GM21619 (cell line): ENCODE data around the gene ELP4.

Source experiments
- ATAC-seq: cut with Tn5 transposase; IDR thresholded peaks from one replicate; pipeline ENCODE4 v1.9.1; 2021; ENCODE audit not compliant: unreplicated experiment

Gene ELP4

DNA sequence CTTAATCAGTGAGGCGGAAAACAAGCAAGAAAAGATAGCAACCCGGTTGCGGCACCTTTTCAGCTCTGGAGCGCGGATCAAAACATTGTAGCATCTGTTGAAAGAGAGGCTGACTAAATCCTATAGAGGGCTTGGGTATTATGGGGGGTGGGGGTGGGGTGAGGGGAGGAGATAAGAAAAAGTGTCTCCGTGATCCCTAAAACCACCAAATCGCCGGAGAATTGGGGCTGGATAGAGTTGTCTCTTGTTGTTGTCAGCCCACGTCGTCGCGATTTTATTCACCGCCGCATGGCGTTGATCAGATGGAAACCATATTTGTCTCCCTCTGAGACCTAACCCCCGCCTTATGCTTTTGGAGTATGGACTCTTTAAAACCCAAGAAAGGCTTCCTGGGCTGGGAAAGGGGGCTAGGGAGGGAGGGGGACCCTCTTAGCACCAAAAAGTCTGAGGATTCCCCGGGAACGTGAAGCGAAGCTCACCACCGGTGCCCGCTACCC lies 288.5 kb downstream of the ELP4 start:
- no peak for ATAC-seq

DNA sequence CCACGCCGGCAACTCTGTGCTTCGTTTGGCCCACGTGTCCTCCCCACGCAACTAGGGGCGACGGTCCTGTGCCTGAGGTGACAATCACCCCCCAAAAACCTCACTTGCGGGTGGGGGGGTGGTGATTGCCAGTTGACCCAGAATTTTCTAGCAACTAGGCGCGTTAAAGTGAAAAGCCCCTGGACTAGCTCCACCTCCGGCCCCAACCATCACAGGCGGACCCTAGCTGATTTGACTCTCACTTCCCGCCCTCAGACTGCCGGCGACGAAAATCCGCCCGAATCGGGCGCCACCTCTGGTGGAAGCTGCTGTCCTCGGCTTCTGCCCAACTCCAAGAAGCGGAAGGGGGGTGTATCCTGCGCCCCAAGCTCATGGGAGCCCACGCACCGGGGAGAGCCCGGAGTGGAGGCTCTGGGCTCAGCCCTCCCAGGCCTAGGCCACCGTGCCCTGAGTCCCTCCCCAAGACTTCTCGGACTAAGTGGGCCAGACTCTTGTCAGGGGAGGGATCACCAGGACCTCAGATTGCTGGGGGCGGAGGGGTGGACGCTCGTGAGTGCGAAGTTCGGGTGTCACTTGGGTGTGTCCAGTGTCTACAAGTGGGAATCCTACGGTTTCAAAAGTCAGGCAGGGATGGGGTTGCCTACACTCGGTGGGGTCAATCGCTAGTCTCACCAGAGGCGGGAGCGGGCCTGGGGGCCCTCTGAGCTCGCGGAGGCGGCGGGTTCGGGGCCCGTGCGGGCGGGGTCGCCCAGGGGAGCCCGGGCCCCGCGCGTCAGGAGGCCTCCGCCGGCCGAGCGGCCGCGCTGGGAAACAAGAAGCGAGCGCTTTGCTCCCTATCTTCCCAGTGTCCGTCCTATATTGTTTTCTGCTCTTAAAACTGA lies 289.2 kb downstream of the ELP4 start:
- ATAC-seq = no peak

DNA sequence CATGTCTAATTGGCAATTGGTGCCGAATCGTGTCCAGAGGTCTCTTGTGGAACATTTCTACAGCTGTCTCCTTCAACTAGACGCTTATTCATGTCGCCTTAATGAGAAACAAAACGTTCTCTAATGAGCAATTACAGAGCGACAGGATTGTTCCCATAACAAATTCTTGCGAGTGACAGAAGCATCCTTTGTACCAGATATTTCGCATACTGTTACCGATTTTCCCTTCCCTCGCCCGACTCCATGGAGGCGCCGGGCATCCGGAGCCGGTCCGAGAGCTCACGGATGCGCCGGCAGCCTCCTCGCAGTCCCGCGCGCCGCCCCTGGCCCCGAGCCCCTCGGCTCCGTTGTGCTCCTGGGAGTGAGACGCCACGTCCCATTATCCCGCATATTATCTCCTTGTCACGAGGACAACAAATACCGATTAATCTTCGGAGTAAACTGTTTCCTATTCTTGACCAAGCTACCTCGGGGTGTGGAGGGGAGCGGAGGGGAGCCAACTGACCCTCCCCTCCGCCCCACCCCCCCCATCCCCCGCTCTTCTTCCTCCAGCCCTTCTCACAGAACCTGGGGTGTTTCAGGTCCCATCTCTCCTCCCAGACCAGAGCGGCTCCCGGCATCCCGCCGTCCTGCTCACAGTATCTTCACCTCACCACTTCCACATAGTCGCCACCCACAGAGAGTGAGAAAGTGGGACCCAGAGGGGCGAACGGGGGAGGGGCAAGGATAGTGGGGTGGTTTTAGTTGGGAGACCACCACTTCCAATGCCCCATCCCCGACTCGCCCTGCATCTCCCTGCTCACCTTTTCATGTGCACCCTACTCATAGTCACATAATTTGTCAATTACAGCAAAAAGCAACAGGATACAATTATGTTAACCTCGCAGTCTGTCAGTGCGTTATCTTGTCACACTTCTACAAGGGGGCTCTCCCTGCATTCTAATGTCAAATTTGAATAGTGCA lies 290.1 kb downstream of the ELP4 start:
- no peak for ATAC-seq

DNA sequence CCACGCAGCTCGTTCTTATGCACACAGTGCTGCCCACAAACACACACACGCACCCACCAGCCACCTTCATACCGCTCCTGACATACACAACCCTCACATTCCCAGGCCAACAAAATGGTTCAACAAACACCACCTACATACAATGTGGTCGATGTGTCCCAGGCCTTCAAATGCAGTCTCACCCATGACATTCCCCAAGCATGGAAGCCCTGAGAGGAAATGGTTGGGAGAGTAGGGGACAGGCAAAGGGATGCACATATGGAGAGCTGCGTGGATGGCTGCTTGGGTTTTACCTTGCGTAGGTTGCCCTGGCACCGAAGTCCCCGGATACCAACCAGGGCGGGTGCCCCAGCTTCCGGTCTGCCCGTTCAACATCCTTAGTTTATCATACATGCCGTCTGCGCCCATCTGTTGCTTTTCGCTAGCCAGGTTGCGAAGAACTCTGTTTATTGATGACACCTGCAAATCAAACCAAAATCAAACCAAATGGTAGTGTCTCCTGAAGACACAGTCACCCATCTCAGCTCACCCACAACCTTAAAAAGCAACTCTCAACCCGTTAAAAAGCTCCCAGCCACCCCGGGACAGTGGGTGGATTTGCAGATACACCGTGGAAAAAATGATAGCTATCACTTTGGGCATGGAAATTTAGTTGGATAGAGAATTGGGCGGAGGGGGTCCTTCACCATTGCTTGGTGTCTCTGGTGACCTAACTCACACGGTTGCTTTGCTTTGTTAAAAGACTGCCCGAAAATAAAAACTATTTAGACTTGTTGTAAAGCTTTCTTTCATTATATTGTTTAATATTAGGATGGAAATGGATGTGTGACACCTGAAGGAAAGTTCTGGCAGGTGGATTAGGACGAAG lies 291.1 kb downstream of the ELP4 start:
- ATAC-seq = no peak

DNA sequence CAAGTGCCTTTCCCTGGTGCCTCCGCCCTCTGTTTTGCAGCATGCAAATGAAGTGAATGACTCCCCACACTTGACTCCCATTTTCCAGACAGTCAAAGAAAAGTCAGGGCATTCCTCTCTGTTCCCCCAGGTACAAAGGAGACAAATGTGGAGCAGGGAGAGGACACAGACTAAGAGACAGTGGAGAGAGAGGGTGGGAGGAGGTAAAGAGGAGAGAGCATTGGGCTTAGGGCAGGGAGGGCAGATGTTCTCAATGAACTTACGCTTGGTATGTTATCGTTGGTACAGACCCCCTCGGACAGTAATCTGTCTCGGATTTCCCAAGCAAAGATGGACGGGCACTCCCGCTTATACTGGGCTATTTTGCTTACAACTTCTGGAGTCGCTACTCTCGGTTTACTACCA lies 291.7 kb downstream of the ELP4 start:
- ATAC-seq = no peak

DNA sequence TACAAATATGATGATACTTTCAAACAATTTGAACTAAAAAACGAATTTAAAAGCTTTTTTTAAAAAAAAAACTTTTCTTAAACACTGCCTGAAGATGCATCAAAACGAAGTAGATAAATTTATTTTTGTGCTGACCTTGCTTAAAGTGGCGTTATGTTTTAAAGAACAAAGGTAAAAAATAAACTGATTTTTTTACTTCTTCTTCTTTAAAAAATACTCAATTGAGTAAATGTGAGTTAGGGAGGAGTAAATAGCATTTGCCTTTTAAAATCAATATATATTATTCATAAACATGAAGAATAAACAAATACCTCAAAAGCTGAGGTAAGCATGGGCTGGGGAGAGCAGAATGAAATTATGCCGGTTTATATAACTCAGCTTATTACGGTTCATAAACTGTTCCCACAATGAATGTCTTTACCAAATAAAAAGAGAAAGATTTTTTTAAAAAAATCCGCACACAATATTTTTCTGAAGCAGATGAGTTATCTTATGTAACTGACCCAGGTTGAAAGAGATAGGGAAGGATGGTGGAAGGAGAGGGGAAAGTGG lies 292.5 kb downstream of the ELP4 start:
- ATAC-seq = no peak

DNA sequence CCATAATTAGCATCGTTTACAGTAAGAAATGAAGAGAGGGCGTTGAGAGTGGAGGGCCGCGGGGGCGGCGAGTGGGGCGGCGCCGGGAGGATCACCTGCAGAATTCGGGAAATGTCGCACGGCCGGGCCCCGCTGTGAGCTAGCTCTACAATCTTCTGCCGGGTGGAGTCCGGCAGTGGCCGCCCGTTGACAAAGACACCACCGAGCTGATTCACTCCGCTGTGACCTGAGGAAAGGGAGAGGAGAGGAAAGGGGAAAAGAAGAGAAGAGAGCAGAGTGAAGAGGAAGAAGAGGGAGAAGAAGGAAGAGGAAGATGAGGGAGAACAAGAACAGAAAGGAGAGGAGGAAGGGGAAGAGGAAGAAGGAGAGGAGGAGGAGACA lies 293.0 kb downstream of the ELP4 start:
- no peak for ATAC-seq

DNA sequence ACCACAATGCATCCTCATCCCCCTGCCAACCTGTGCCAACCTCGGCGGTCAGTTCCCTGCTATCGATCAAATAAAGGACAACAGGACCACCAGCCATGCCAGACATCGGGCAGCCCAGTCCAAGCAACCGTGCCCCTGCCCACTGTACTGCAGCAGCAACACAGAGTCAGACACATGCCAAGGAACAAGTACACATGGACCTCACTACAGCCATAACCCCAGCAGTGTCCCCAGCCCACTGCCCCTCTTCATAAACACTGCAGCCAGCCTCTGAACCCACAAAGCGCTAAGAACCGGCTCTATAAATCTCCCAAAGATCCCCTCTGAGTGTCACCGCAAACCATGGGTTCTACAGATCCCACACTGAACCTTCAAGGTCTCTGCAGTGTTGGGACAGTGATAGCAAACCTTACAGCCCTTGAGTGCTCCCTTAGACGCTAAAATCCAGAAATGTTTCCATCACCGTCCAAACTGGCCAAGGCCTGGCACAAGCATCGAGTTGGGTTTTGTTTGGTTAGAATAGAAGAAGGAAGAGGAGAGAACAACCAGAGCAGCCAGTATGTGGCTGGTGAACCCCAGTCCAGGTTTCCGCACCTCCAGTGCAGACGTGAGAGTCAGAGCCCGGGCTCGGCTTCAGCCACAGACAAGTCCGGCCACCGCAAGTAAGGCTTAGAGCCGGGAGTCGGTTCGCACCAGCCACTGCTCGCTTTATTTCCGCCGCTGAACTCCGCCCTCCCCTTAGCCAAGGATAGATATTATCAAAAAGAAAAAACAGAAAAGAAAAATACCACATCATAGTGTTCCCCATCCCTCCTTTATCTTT lies 293.6 kb downstream of the ELP4 start:
- no peak for ATAC-seq

DNA sequence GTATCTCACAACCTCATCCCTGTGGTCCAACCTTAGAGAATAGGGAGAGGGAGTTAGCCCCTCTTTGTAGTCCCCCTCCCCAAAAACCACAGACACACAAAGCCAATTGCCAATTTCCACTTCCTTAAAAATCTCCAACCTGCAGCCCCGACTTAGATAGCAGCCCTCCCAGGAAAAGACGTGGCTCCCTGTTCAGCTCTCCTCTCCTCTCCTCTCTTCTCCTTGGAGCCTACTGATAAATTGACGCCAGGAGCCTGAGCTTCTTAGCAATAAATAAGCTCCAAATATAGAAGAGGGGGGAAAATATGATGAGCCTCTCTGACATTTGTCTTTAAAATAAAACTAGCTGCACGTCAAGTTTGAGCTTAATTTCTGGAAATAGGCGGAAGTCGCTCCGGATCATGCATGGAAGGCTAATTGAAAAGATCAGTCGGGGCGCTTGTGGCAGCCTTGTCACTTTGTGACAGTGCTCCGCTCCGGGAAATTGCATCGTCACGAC lies 294.3 kb downstream of the ELP4 start:
- no peak for ATAC-seq

DNA sequence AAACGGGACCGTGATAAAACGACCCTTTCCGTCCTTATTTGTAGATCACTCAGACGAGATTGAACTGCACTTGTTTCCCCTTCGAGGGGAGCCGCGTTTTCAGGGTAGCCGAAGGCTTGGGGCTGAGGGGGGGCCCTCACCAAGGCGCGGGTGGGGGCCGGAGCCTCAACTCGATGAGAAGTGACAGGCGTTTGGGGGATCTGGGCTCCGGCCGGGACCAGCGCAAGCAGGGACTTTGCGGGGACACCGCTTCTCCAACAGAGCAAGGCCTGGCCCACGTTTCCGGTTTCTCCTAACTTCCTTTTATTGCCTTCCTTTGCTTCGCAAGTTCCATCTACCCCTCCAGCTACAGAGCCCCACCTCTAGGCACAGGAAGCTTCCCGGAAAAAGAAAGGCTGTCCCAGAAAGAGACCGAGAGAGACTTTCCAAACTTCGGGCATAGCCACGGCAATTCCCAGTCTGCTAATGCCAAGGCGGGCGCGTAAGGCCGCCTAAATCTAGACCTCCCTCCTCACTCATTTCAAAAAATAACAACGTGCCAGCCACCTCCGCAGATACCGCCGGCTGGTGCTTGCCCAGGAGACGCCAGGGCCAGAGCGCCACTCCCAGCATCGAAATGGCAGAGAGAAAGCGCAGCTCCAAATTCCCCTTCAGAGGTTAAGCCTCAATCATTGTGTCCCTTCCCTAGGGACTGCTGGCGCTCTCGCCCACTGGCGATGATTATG lies 294.9 kb downstream of the ELP4 start:
- ATAC-seq = no peak

DNA sequence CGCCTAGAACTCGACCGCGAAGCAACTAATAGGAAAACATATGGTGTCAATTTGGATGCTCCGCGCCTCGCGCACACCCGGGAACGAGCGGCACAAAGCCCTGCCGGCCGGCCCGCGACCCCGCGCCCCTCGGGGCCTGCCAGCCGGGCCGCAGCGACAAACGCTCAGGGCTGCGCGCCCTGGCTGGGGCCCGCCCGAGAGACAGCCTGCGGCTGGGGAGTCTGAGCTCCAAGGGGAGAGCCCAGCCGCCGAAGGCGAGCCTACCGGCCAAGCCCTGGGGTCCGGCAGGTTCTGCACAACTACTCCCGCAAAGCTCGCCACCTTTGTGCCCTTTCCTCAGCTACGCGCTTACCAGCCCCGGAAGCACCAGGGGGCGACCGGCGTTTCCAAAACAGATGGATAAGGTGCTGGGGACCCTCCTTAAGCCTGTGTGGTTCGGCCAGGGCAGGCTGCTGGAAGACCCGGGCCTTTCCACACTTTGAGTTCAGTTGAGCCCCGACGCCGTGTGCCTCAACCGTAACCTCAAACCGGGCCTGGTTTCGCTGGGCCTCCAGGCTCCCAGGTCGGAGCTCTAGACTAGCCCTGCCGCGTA lies 295.6 kb downstream of the ELP4 start:
- no peak for ATAC-seq

DNA sequence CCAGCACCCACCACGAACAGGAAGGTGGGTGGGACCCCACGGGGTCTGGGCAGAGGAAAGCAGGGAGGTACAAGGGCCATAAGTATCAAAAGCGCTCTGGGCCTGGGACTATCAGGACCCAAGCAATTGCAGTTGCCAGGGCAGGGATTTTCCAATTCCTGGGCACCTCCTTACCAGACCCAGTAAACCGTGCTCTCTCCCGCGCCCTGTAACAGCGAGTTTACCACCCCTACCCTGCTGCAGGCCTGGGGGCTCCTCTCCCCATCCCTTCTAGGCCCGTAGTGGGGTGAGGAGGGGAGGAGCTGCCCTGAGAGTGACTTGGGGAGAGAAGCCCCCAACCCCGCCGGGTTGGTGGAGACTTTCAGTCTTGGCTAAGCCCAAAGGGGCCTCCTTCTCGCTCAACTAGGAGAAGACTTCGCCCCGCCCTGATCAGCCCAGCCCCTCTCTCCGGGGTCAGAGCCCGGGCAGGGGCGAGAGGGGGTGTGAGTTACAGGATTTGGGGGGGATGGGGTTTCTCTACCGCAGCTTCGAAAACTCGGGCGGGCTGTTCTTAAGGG lies 296.1 kb downstream of the ELP4 start:
- ATAC-seq = no peak

DNA sequence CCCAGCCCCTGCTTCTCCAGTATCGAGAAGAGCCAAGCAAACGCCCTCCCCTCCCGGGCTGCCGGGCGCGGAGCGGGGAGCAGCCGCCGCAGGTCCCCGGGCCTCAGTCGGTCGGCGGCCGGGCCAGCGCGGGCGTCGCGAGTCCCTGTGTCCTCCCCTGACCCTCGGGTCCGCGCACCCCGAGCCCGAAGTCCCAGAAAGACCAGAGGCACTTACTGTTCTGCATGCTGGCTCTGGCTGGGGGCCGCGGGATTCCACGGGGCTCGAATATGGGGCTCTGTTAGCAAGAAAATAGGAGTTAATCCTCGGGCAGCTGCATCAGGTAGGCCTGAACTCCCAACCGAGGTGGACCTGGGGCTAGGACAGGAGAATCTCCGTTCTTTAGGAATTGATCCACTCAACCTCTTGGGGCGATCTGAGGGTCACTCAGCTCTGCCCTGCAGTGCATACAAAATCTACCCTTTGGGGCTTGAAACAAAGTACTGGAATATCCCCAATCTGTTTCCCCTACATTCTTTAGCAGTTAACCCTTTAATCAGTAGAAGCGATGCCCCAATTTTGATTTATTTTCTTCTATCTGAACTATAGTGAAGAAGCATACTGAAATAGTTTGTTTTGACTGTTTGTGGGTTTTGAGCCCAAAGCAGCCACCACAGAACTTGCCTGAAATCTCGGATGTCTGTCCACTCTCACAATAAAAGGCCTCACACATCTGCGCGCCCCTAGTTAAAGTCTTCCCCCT lies 296.8 kb downstream of the ELP4 start:
- no peak for ATAC-seq

DNA sequence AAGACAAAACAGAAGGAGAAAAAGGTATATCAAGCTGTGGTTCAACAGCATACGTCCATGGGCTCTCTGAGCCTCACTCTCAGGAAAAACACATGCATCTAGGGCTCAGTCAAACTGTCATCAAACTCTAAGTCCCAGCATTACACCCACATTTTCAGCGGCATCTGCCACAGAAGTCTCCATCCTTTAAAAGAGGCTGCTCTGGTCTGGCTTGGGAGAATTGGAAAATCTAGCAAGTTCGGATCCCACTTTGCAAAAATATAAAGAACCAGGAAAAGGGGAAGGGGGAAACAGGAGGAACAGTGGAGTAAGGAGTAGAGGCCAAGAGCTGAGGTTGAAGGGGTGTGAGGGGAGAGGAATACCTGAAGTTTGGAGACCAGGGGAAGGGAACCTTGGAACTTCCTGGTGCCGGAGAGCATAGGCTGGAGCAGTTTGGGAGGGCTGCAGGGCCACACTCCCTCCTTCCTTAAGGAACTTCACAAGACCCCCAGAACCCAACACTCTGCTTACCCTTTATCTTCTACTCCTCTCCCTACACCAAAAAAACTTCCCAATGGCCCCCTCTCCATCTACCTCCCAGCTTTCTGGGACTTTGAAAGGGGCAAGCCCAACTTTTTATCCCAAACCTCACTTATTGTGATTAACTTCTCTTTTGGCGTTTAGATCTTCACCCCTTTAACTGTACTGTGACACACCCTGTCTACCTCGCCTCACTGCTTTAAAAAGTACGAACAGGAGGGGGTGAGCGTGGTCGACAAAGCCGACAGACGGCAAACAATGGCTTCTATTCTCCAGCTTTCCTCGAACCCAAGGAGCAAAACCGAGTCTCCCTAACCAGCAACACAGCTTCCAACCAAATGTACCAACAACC lies 297.6 kb downstream of the ELP4 start:
- no peak for ATAC-seq

DNA sequence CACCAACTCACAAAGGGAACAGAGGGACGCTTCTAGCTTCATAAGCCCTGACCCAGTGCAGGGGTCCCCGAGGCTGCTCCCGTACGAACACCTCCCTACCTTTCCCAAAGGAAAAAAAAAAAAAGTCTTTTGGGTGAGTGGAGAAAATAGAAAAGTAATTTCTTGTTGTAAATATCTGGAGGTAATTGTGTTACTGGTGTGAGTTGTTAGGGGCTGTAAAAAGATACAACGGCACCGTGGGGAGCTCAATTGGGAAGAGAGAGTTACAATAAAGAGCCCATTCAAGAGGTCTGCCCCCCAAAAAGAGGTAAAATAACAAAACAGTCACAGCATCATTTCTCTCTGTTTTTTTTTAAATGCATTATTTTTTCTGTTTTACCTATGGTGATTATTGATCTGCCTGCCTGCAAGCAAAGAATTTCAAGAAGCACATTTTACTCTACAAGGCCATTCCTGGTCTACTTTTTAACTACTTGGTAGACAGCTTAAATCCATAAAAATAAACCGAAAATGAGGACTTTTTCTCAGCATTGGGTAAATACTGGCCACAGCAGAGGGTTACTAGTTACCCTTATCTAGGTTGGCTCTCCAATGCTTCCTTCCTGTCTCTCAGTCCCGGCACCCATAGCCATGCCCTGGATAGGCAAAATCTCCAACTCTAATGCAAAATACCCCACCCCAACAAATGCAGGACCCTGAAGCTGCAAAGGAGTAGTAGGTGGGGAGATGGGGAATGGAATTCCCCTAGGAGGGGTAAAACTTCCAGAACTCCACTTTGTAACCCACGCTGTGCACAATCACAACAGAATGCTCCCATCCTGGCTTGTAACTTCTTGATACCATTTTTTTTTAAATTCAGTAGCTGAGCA lies 298.5 kb downstream of the ELP4 start:
- no peak for ATAC-seq
